ENCODE data around the gene MRC2.

Gene MRC2

GRCh38 chr17:62631936-62632924, 4.8 kb downstream of the MRC2 start:
- no peak for DNase-seq

GRCh38 chr17:62637809-62638208, 10.3 kb downstream of the MRC2 start:
- DNase-seq, result no peak

GRCh38 chr17:62641153-62641552, 13.7 kb downstream of the MRC2 start:
- no peak for DNase-seq

- no peak for DNase-seq
These were observed 14.5 kb downstream of the MRC2 start for GRCh38 chr17:62641951-62642350.

GRCh38 chr17:62643496-62643895, 16.0 kb downstream of the MRC2 start:
- DNase-seq, result no peak

- DNase-seq, result no peak
These were observed 17.2 kb downstream of the MRC2 start for GRCh38 chr17:62644487-62645173.

GRCh38 chr17:62648251-62648955, 20.9 kb downstream of the MRC2 start:
- no peak for DNase-seq

GRCh38 chr17:62648956-62649294, 21.5 kb downstream of the MRC2 start:
- no peak for DNase-seq

GRCh38 chr17:62649570-62649969, 22.1 kb downstream of the MRC2 start:
- DNase-seq, result no peak

- DNase-seq, result no peak
These were observed 23.1 kb downstream of the MRC2 start for GRCh38 chr17:62650587-62650986.

GRCh38 chr17:62652251-62653001, 25.0 kb downstream of the MRC2 start:
- no peak for DNase-seq

- DNase-seq, result peak; percentile 29
These were observed 25.7 kb downstream of the MRC2 start for GRCh38 chr17:62653002-62653825.

- no peak for DNase-seq
These were observed 26.6 kb downstream of the MRC2 start for GRCh38 chr17:62653826-62654761.

- no peak for DNase-seq
These were observed 28.2 kb downstream of the MRC2 start for GRCh38 chr17:62655656-62656055.

- DNase-seq, result no peak
These were observed 29.0 kb downstream of the MRC2 start for GRCh38 chr17:62656446-62656845.

- no peak for DNase-seq
These were observed 29.7 kb downstream of the MRC2 start for GRCh38 chr17:62657145-62657665.

- DNase-seq, result no peak
These were observed 30.2 kb downstream of the MRC2 start for GRCh38 chr17:62657690-62658089.

- DNase-seq, result no peak
These were observed 30.9 kb downstream of the MRC2 start for GRCh38 chr17:62658136-62658920.

GRCh38 chr17:62660629-62661118, 33.2 kb downstream of the MRC2 start:
- DNase-seq, result no peak

Data from activated gamma-delta T cell (primary cell).